ENCODE results near the gene BBX.

Gene BBX

DNA sequence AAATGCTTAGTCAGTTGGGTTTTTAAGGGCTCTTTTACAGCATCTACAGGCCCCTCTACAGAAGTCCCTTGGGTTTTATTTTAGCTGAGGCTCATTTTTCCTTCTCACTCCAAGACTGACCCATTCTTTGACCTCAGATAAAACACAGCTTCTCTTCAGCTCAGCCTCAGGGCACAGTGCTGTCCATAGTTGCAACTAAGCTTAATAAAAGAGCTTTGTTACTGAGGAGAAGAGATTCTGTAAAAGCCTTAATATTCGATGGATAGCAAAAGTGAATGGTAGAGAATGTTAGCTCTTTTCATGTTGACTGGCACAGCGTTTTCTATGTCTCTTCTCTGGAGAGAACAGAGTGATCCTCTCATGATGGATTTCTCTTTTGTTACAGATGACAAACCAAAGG is 277.9 kb downstream of the BBX start:
- Histone ChIP-seq H3K4me3 (no peak overlapping the region), H3K27ac (no peak overlapping the region), H3K9ac (ENCODE audit: insufficient read length) (no peak overlapping the region), H3K9me3 (ENCODE audit: low read depth, low read length) (no peaks in the 10 kb centered on the region), H3K36me3 (ENCODE audit: insufficient read depth, low read length) (peaks cover 39% of the 10 kb centered on the region)
- no peak for DNase-seq (ENCODE audit: low read depth, low spot score)
- TF ChIP-seq EZH2 (IDR thresholded peaks at IDR 0.05) (no peak), FOXP2 (optimal IDR thresholded peaks at IDR 0.05; ENCODE audit: control extremely low read depth, extremely low read length, insufficient read depth) (no peak), POLR2AphosphoS5 (IDR thresholded peaks at IDR 0.05; ENCODE audit: borderline replicate concordance, low read depth, low read length) (no peak)

DNA sequence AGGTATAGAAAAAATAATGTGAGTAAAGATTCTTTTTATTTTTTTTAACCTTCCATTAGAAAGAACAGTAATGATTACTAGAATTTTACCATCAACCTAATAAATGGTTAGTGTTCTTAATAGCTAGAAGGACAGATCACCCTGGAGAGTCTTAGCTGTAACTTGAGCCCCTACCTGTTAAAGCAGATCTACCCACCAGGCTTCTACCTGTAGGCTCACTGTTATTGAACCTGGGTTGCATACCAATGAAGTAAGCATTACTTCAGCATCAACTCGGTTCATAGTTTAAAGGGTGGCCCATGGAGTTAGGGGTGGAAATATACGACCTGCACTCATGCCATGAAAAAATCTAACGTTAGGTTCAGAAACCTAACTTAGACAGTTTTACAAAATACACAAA is 280.4 kb downstream of the BBX start:
- no peak overlapping the region for H3K4me3 ChIP-seq
- no peak for DNase-seq (ENCODE audit: low read depth, low spot score)
- H3K9ac ChIP-seq (ENCODE audit: insufficient read length), result no peak overlapping the region
- no peaks in the 10 kb centered on the region for H3K9me3 ChIP-seq (ENCODE audit: low read depth, low read length)
- no peak for TF ChIP-seq POLR2AphosphoS5 (IDR thresholded peaks at IDR 0.05; ENCODE audit: borderline replicate concordance, low read depth, low read length)
- TF ChIP-seq FOXP2 (optimal IDR thresholded peaks at IDR 0.05; ENCODE audit: control extremely low read depth, extremely low read length, insufficient read depth), result no peak
- TF ChIP-seq EZH2 (IDR thresholded peaks at IDR 0.05), result no peak
- H3K36me3 ChIP-seq (ENCODE audit: insufficient read depth, low read length), result peaks cover 43% of the 10 kb centered on the region
- no peak overlapping the region for H3K27ac ChIP-seq

DNA sequence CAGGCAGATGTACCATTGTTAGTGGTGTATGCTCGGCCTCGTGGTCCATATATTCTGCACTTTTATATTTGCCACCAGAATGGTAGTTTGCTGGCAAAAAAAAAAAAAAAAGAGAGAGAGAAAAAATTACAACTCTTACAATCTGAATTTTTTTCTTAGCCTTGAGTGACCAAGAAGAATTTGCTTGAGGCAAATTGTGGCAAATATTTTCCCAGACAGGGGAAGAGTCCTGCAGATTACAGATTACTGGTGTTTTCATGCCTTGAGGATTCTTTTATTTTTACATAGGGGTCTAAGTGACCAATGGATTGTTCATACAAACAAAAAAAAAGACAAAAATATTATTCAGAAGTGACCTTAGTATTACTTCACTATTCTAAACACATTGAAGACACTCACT is 283.3 kb downstream of the BBX start:
- no peak overlapping the region for H3K9ac ChIP-seq (ENCODE audit: insufficient read length)
- no peak for DNase-seq (ENCODE audit: low read depth, low spot score)
- no peak overlapping the region for H3K4me3 ChIP-seq
- H3K9me3 ChIP-seq (ENCODE audit: low read depth, low read length), result no peaks in the 10 kb centered on the region
- peaks cover 33% of the 10 kb centered on the region for H3K36me3 ChIP-seq (ENCODE audit: insufficient read depth, low read length)
- no peak overlapping the region for H3K27ac ChIP-seq
- TF ChIP-seq POLR2AphosphoS5 (IDR thresholded peaks at IDR 0.05; ENCODE audit: borderline replicate concordance, low read depth, low read length) (no peak), FOXP2 (optimal IDR thresholded peaks at IDR 0.05; ENCODE audit: control extremely low read depth, extremely low read length, insufficient read depth) (no peak), EZH2 (IDR thresholded peaks at IDR 0.05) (no peak)

DNA sequence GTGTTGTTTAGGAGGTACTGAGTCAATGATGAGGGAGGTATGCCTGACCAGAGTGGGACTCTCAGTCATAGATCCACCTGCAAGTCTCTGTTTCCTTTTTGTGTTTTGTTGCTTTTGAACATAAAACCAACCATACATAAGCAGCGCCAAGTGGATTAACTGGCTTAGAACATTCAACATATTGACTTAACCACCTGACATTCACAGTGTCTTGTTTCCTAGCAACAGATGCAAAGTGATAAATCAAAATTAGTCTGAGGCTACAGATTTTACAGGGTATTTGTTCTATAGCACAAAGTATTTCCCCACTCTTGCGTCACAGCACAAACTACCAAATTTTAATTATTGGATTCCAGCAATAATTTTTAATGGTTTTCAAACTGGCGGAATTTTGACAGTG is 283.8 kb downstream of the BBX start:
- Histone ChIP-seq H3K27ac (no peak overlapping the region), H3K36me3 (ENCODE audit: insufficient read depth, low read length) (peaks cover 28% of the 10 kb centered on the region), H3K9ac (ENCODE audit: insufficient read length) (no peak overlapping the region), H3K4me3 (no peak overlapping the region), H3K9me3 (ENCODE audit: low read depth, low read length) (no peaks in the 10 kb centered on the region)
- no peak for DNase-seq (ENCODE audit: low read depth, low spot score)
- TF ChIP-seq POLR2AphosphoS5 (IDR thresholded peaks at IDR 0.05; ENCODE audit: borderline replicate concordance, low read depth, low read length) (no peak), EZH2 (IDR thresholded peaks at IDR 0.05) (no peak)

DNA sequence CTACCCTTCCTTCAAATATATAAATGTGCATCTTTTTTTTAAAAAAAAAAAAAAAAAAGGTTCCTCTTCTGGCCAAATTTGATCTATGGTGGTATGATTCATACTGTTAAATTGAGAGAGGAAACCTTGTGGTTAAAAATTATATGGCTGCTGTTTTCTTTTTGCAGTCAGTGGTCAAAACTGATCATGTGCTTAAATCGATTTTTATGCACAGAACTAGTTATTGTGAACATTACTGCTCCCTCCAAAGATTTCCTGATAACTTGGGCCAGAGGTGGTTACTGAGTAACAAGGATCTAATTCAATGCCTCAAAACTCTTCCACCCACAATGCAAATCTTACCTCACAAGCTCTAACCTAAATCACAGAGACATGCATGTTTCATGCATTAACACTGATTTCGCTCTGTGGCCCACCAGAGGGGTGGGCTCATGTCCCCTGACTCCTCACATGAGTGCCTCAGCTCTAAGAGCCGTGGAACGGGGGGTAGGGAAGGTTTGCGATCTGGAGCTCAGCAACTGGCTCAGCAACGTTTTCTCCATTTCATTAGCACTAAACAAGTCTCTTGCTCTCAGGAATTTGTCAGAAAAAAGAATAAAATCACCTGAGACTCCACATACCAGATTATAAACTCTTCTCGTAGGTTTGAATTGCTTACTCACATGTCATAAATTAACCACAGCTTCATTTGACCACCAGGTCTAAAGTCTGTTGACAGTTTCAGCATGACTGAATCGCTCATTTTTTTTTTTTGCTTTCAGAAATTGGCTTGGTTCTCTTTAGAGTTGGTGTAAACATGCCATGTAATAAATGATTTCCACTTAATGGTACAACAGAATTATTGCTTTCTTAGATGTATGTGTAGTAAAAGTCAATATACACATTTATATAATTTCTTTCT is 287.7 kb downstream of the BBX start:
- H3K27ac ChIP-seq, result no peak overlapping the region
- H3K36me3 ChIP-seq (ENCODE audit: insufficient read depth, low read length), result peaks cover 8% of the 10 kb centered on the region; the same call in 1 of the 2 replicates
- H3K9ac ChIP-seq (ENCODE audit: insufficient read length), result no peak overlapping the region
- H3K9me3 ChIP-seq (ENCODE audit: low read depth, low read length), result no peaks in the 10 kb centered on the region
- no peak for DNase-seq (ENCODE audit: low read depth, low spot score)
- no peak overlapping the region for H3K4me3 ChIP-seq
- no peak for TF ChIP-seq POLR2AphosphoS5 (IDR thresholded peaks at IDR 0.05; ENCODE audit: borderline replicate concordance, low read depth, low read length)
- no peak for TF ChIP-seq EZH2 (IDR thresholded peaks at IDR 0.05)
- TF ChIP-seq FOXP2 (optimal IDR thresholded peaks at IDR 0.05; ENCODE audit: control extremely low read depth, extremely low read length, insufficient read depth), result no peak

DNA sequence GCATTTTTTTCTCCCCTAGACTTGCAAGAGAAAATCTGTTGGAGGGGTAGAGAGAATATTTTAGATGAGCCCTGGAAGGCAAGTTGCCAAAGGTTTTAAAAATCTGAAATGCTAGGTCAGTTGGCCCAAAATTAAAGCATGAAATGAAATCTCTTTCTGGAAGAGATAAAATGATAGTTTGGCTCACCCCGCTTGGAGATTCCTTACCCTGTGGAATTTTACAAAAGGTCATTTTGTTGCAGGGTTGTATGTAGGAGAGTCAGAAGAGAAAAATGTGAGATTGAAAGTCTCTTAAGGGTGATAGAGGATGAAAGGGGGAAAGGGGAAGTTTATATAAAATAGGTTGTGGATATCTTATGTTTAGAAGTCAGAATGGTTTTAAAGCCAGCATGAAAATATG is 290.3 kb downstream of the BBX start:
- Histone ChIP-seq H3K27ac (no peak overlapping the region), H3K4me3 (no peak overlapping the region), H3K9me3 (ENCODE audit: low read depth, low read length) (no peaks in the 10 kb centered on the region), H3K9ac (ENCODE audit: insufficient read length) (no peak overlapping the region), H3K36me3 (ENCODE audit: insufficient read depth, low read length) (no peaks in the 10 kb centered on the region)
- no peak for TF ChIP-seq EZH2 (IDR thresholded peaks at IDR 0.05)
- TF ChIP-seq POLR2AphosphoS5 (IDR thresholded peaks at IDR 0.05; ENCODE audit: borderline replicate concordance, low read depth, low read length), result no peak
- no peak for TF ChIP-seq FOXP2 (optimal IDR thresholded peaks at IDR 0.05; ENCODE audit: control extremely low read depth, extremely low read length, insufficient read depth)
- DNase-seq (ENCODE audit: low read depth, low spot score), result no peak

DNA sequence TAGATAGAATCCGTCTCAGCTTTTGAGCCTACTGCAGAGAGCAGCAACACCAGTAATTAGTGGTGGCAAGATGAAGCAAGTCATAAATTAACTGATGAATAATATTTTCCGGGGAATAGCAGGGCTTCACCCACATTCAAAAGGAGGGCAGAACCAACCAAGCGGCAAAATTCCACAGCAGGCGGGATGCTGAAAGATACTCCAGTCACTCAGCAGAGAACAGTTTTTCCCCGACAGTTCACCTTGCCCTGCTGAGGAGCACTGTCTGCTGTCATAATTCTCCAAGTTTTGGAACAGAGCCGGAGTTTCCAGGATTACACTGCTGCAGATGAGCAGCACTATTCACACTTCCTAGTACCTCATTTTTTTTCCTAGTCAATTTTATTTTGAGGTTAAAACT is 293.3 kb downstream of the BBX start:
- Histone ChIP-seq H3K27ac (no peak overlapping the region), H3K9ac (ENCODE audit: insufficient read length) (no peak overlapping the region), H3K4me3 (no peak overlapping the region), H3K9me3 (ENCODE audit: low read depth, low read length) (no peaks in the 10 kb centered on the region), H3K36me3 (ENCODE audit: insufficient read depth, low read length) (no peaks in the 10 kb centered on the region)
- no peak for DNase-seq (ENCODE audit: low read depth, low spot score)
- TF ChIP-seq POLR2AphosphoS5 (IDR thresholded peaks at IDR 0.05; ENCODE audit: borderline replicate concordance, low read depth, low read length), result no peak

DNA sequence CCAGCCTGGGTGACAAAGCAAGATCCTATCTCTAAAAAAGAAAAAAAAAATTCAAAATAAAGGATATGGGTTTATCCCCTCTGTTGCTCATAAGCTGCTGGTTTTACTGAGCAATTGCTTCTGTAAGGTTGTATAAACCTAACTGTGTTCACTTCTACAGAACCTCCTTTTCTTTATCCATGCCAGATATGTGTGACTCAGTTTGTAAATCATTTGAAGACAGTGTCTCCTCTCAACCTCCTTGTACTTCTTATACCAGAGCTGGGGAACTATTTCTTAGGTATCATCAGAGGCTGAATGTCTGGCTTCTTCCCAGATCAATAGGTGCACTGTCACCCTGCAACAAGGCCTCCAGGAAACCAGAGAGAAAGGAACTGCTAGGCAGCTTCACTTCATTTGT is 294.3 kb downstream of the BBX start:
- H3K36me3 ChIP-seq (ENCODE audit: insufficient read depth, low read length), result no peaks in the 10 kb centered on the region
- H3K4me3 ChIP-seq, result no peak overlapping the region
- no peak overlapping the region for H3K9ac ChIP-seq (ENCODE audit: insufficient read length)
- no peak overlapping the region for H3K27ac ChIP-seq
- H3K9me3 ChIP-seq (ENCODE audit: low read depth, low read length), result no peaks in the 10 kb centered on the region
- no peak for DNase-seq (ENCODE audit: low read depth, low spot score)
- TF ChIP-seq POLR2AphosphoS5 (IDR thresholded peaks at IDR 0.05; ENCODE audit: borderline replicate concordance, low read depth, low read length), result no peak
- TF ChIP-seq EZH2 (IDR thresholded peaks at IDR 0.05), result no peak
- TF ChIP-seq FOXP2 (optimal IDR thresholded peaks at IDR 0.05; ENCODE audit: control extremely low read depth, extremely low read length, insufficient read depth), result no peak

DNA sequence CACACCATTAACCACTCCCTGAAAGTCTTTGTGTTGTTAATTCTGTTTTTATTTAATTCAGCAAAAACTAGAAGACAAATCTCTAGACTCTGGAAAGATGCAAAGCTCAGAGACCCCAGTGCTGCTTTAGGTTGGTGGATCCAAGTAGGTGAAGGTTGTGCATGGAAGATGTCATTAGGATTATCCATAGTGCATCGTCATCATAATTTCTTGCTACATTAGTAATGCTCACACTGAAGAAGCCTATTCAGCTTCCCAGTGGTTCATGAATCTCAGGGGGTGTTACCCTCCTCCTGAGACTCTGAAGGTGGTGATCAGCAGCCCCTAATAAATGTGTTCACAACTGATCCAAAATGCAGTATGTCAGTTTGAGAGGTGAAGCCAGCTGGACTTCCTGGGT is 295.3 kb downstream of the BBX start:
- DNase-seq (ENCODE audit: low read depth, low spot score), result no peak
- TF ChIP-seq FOXP2 (optimal IDR thresholded peaks at IDR 0.05; ENCODE audit: control extremely low read depth, extremely low read length, insufficient read depth) (no peak), EZH2 (IDR thresholded peaks at IDR 0.05) (no peak)
- no peaks in the 10 kb centered on the region for H3K9me3 ChIP-seq (ENCODE audit: low read depth, low read length)
- H3K27ac ChIP-seq, result no peak overlapping the region
- no peaks in the 10 kb centered on the region for H3K36me3 ChIP-seq (ENCODE audit: insufficient read depth, low read length)
- no peak overlapping the region for H3K4me3 ChIP-seq
- H3K9ac ChIP-seq (ENCODE audit: insufficient read length), result no peak overlapping the region
